ENCODE measurements around the gene LRPAP1. TPM values are rescaled to one million over a fixed set of nuclear protein-coding genes. Genes with fewer than 3 reads are reported as not detected.
"Not testable (repeated sequence)": the region's sequence is repeated elsewhere in the genome, so short reads cannot be mapped to it uniquely, and the experiment has no call there.

Gene LRPAP1
- total RNA-seq, 1 donor from 2014 or later, result 195 TPM

DNA sequence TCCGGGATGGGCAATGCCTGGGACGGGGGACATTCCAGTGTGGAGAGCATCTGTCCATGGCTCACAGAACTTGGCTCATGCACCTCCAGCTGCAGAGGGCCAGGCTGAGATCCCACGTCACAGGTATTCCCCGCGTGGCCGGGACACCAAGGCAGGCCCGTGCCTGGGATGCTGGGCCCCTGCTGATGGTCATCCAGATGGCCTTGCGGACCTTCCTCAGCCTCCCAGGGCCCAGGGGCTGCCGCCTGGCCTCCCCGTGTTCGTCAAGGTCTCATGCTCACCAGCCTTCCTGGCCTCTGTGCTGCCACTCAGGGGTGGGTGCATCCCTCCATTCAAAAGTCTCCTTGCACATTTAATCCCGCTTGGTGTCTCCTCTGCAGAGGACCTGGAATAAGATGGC lies 40.9 kb upstream of the LRPAP1 start:
- DNase-seq (peak; percentile 40), ATAC-seq (no peak)
- TF ChIP-seq CTCF (IDR thresholded peaks at IDR 0.05), result no peak
- intact Hi-C loops (cut with DNase I), result no loop called here
- Histone ChIP-seq H3K4me3 (no peak overlapping the region), H3K9me3 (no peaks in the 10 kb centered on the region), H3K36me3 (no peaks in the 10 kb centered on the region), H3K4me1 (no peaks in the 10 kb centered on the region), H3K27ac (no peak overlapping the region), H3K27me3 (no peaks in the 10 kb centered on the region)

GRCh38 chr4:3572363-3572762 lies 40.1 kb upstream of the LRPAP1 start:
- H3K4me3 ChIP-seq, result no peak overlapping the region
- no peak for DNase-seq
- TF ChIP-seq CTCF (IDR thresholded peaks at IDR 0.05), result no peak
- intact Hi-C loops (cut with DNase I), result no loop called here
- no peak overlapping the region for H3K27ac ChIP-seq
- no peaks in the 10 kb centered on the region for H3K27me3 ChIP-seq
- H3K4me1 ChIP-seq, result no peaks in the 10 kb centered on the region
- ATAC-seq, result no peak
- no peaks in the 10 kb centered on the region for H3K9me3 ChIP-seq
- no peaks in the 10 kb centered on the region for H3K36me3 ChIP-seq

DNA sequence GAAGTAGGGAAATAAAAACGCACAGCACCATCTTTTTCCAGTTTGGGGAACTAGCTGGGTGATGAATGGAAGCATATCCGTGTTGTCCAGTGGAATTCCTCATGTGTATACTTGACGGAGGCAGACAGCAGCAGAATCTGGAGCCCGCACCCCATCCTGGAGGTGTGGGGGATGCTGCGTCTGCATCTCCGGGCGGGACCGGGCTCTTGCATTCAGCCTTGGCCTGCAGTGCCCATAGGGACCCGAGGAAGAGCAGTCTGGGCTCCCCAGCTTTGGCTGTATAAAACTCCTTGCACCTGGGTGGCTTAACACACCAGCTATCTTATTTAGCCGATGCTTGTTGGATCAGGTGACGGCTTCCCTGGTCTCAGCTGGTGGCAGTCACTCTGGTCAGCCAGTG lies 39.7 kb upstream of the LRPAP1 start:
- Histone ChIP-seq H3K9me3 (no peaks in the 10 kb centered on the region), H3K27me3 (no peaks in the 10 kb centered on the region), H3K4me3 (no peak overlapping the region), H3K27ac (no peak overlapping the region), H3K4me1 (no peaks in the 10 kb centered on the region), H3K36me3 (no peaks in the 10 kb centered on the region)
- no peak for DNase-seq
- no peak for TF ChIP-seq CTCF (IDR thresholded peaks at IDR 0.05)
- ATAC-seq, result no peak
- intact Hi-C loops (cut with DNase I), result no loop called here

GRCh38 chr4:3570923-3571322 lies 38.7 kb upstream of the LRPAP1 start:
- DNase-seq; H3K27me3 ChIP-seq; H3K9me3 ChIP-seq; ATAC-seq; intact Hi-C loops (cut with DNase I); H3K36me3 ChIP-seq; H3K4me3 ChIP-seq; H3K27ac ChIP-seq; H3K4me1 ChIP-seq: not testable (repeated sequence)

GRCh38 chr4:3569611-3570010 lies 37.4 kb upstream of the LRPAP1 start:
- H3K27me3 ChIP-seq; DNase-seq; H3K27ac ChIP-seq; H3K9me3 ChIP-seq; H3K4me1 ChIP-seq; H3K4me3 ChIP-seq; intact Hi-C loops (cut with DNase I); ATAC-seq; H3K36me3 ChIP-seq: not testable (repeated sequence)

- H3K4me1 ChIP-seq; intact Hi-C loops (cut with DNase I); H3K4me3 ChIP-seq; H3K27ac ChIP-seq; H3K9me3 ChIP-seq; H3K36me3 ChIP-seq; DNase-seq; ATAC-seq; H3K27me3 ChIP-seq: not testable (repeated sequence)
Measured at GRCh38 chr4:3566701-3567100, 34.5 kb upstream of the LRPAP1 start.

DNA sequence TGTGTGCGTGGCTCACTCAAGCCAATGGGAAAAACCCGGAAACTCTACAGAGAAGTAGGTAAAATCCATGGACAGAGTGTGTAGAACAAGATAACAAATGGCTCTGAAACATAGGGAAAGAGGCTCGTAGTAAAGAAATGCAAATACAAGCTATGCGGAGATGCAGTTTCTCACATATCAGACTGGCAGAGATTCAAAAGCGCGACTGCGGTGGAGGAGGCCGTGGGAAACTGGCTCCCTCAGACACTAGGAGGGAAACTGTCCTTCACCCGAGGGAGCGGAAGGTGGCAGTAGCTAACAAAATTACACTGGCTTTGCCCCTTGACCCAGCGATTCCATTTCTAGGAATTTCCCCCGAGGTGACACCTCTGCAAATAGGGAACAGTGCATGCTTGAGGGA lies 34.1 kb upstream of the LRPAP1 start:
- H3K27ac ChIP-seq; intact Hi-C loops (cut with DNase I); ATAC-seq; H3K4me1 ChIP-seq; DNase-seq; H3K9me3 ChIP-seq; H3K27me3 ChIP-seq; H3K4me3 ChIP-seq; H3K36me3 ChIP-seq: not testable (repeated sequence)

- H3K27me3 ChIP-seq; H3K4me3 ChIP-seq; DNase-seq; H3K4me1 ChIP-seq; H3K36me3 ChIP-seq; intact Hi-C loops (cut with DNase I); H3K27ac ChIP-seq; ATAC-seq; H3K9me3 ChIP-seq: not testable (repeated sequence)
Measured at GRCh38 chr4:3564948-3565347, 32.7 kb upstream of the LRPAP1 start.
